HG03280 (cell line): ENCODE measurements around the gene PCMT1.
"Not testable (repeated sequence)": the region's sequence is repeated elsewhere in the genome, so short reads cannot be mapped to it uniquely, and the experiment has no call there.

Experiments
- ATAC-seq: cut with Tn5 transposase; IDR thresholded peaks from one replicate; pipeline ENCODE4 v1.9.1; 2021; ENCODE audit warnings: mild to moderate bottlenecking, moderate library complexity; ENCODE audit not compliant: unreplicated experiment

The PCMT1 gene

GRCh38 chr6:149852180-149852579, 102.6 kb downstream of the PCMT1 start:
- ATAC-seq, result no peak

DNA sequence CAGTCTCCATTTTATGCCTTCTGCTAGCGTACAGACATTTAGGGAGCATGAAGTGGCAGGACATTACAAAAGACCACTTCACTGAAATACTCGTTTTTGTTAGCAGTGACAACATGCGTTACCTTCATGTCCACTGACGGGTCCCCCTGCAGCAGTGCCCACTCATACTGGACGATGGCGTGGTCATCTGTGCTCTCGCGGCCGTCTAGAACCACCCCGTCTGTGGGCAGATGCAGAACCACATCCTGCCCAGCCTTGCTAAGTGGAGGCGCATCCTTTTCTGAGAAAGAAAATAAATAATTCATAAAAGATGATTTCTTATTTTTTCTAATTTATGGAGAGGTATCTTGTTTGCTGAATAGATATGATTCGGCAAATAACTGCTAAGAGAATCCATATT, 103.3 kb downstream of the PCMT1 start:
- ATAC-seq, result no peak

DNA sequence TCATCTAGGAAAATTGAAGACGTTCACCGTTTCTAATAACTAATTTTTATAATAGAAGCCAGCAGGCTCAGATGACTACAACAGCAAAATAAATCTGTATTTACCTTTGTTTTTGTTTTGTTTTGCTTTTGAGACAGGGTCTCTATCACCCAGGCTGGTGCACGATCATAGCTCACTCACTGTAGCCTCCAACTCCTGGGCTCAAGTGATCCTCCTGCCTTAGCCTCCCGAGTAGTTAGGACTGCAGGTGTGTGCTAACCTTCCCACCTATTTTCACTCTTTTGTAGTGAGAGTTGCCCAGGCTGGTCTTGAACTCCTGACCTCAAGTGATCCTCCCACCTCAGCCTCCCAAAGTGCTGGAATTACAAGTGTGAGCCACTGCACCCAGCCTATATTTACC, 104.5 kb downstream of the PCMT1 start:
- not testable (repeated sequence) for ATAC-seq

DNA sequence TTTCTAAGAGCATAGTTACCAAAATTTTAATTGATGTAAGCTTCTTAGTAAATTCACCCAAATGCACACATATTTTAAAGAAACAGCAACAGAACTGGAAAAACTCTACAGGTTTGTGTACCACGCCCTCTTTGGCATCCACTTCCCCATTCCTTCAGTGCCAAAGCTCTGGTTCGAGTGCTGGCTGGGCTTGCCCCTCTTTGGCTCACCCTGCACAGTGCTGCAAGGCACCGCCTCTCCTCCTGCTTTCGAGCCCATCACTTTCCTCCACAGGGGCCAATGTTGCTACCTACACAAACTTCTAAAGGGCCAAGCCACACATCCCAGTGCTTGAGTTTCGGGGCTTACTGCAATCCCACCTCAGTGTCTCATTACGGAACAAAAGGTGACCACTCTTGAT, 105.0 kb downstream of the PCMT1 start:
- ATAC-seq, result no peak

GRCh38 chr6:149855040-149855654, 105.6 kb downstream of the PCMT1 start:
- ATAC-seq, result no peak

DNA sequence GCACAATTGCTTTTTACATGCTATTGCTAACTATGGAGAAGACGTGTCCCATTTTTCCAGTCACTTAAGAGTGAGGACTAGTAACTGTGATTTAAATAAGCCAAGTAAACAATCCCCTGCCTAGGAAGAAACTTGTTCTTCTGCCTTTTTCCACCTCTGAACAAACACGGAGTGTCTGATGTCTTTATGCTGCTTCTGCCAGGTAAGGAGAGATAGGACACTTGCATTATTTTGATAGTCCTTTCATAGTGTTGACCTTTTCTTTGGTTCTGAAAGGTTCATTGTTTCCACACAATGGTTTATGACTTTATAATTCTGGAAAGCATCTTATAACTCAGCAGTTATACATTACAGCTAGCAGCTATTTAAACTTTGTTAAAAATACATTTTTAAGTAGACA, 106.2 kb downstream of the PCMT1 start:
- ATAC-seq, result no peak

DNA sequence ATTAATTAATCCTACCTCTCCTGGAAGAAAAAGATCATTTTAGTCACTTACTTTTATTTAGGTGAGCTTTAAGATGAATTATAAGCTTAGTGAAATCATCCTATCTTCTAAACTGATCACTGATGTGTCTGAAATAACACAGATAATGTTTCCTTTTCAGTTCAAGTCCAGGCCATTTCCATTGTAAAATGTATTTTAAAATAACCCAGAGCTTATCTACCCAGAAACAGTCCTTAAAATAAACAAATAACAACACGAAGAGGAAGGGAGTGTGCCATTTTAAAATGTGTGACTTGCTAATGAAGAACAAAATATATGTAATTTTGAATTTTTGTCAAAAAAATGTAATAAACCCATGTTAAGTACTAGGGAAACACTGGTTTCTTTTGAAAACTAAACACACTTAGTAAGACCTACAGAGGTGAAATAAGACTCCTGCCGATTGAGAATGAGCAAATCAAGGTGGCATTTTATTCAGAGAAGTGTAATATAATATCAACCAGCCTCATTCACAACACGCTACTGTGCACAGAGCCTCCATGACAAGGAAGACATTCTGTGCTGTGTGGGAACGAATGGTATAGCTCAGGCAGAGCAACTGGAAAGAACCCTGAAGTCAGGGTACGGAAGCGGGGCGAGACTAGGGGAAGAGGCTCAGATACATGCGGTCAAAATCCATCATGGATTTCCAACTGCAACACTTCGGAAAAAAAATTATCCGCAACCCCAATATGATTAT, 106.9 kb downstream of the PCMT1 start:
- ATAC-seq, result no peak

GRCh38 chr6:149857541-149857940, 108.0 kb downstream of the PCMT1 start:
- ATAC-seq, result no peak

- ATAC-seq, result no peak
Observed at GRCh38 chr6:149859368-149859767, 109.8 kb downstream of the PCMT1 start.

DNA sequence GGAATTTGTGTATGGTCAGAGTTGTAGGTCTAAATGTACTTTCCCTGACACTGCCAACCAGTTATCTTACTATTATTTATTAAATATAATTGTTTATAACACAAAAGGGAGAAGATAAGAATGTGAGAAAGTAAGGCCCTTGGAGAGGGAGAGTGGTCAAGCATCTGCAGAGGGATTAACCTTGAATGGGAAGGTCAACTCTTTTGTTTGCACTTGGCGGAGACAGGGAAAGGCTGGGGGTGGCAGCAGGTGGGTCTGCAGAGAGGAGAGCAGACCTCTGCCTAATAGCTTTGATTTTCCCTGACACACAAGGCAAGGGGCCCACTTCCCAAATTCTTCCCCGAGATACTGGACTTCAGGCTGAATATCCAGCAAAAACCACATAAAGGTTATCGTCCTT, 110.4 kb downstream of the PCMT1 start:
- no peak for ATAC-seq

GRCh38 chr6:149860513-149860833, 110.9 kb downstream of the PCMT1 start:
- no peak for ATAC-seq
